PC-9 (cell line): ENCODE results near the gene CCL15.

Experiments used
- CTCF ChIP-seq: fragments of 200-600 bp; sonication (generic); conservative IDR thresholded peaks from 2 replicates; pipeline ENCODE4 v1.6.1; 2017; ENCODE audit warnings: mixed run types, antibody characterized with exemption, mild to moderate bottlenecking, moderate library complexity
- EZH2 ChIP-seq: fragments of 200-600 bp; sonication (generic); IDR thresholded peaks from 2 replicates; pipeline ENCODE4 v1.8.0; 2017; ENCODE audit warnings: antibody characterized with exemption, low read depth

GRCh38 chr17:35981246-35981645 is 20.1 kb downstream of the CCL15 start, which contains the start of gene CCL16:
- TF ChIP-seq CTCF (no peak), EZH2 (no peak)
